Erythroblast (primary cell): ENCODE data around the gene COPS7B.

Experiments
- GATA1 ChIP-seq: IDR thresholded peaks from 2 replicates; pipeline ENCODE4 v1.6.1; 2011; ENCODE audit warnings: low read depth, mild to moderate bottlenecking, control low read depth, low read length, moderate library complexity
- POLR2A ChIP-seq: IDR thresholded peaks from 2 replicates; pipeline ENCODE4 v1.6.1; 2011; ENCODE audit warnings: mild to moderate bottlenecking, low read length

DNA sequence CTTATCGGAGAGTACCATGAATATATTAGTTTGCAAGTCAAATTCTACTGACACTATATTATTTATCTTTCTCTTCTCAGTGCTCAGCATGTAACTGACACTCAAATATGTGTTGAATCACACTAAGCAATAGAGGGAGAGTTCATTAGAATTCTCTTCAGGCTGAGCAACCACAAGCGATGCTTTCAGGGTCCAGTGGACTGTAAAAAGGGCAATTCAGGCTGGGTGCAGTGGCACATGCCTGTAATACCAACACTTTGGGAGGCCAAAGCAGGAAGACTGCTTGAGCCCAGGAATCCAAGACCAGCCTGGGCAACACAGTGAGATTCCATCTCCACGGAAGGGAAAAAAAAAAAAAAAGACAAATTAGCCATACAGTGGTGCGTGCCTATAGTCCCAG, 21.5 kb upstream of the COPS7B start:
- TF ChIP-seq POLR2A (no peak), GATA1 (no peak)
